ENCODE data around the gene FOXK2.

GRCh38 chr17:82631544-82631943 is 112.0 kb downstream of the FOXK2 start:
- no peak for TF ChIP-seq CTCF (IDR thresholded peaks at IDR 0.05)
- TF ChIP-seq POLR2A (IDR thresholded peaks at IDR 0.05), result no peak

All from uterus (tissue), 2 donors.